Endothelial cell (in vitro differentiated cells): ENCODE measurements around the gene THBD. TPM values are rescaled to one million over a fixed set of nuclear protein-coding genes. Genes with fewer than 3 reads are reported as not detected.

Source experiments
- DNase-seq: peaks from one replicate; pipeline ENCODE4 v3.0.0; 2021; ENCODE audit warnings: low spot score
- H3K27ac Mint-ChIP-seq: one replicate; pipeline ENCODE4 v1.8.0; 2021; ENCODE audit warnings: mixed read lengths, inconsistent platforms; ENCODE audit not compliant: unreplicated experiment
- H3K27me3 Mint-ChIP-seq: one replicate; pipeline ENCODE4 v1.8.0; 2021; ENCODE audit warnings: mild to moderate bottlenecking, moderate library complexity, mixed read lengths, inconsistent platforms; ENCODE audit not compliant: unreplicated experiment
- H3K36me3 Mint-ChIP-seq: one replicate; pipeline ENCODE4 v1.8.0; 2021; ENCODE audit warnings: mild to moderate bottlenecking, low read depth, mixed read lengths, inconsistent platforms; ENCODE audit not compliant: unreplicated experiment
- H3K4me1 Mint-ChIP-seq: one replicate; pipeline ENCODE4 v1.8.0; 2021; ENCODE audit warnings: mild to moderate bottlenecking, mixed read lengths, inconsistent platforms; ENCODE audit not compliant: unreplicated experiment
- H3K4me3 Mint-ChIP-seq: one replicate; pipeline ENCODE4 v1.8.0; 2021; ENCODE audit warnings: mild to moderate bottlenecking, mixed read lengths, inconsistent platforms; ENCODE audit not compliant: unreplicated experiment
- H3K9me3 Mint-ChIP-seq: one replicate; pipeline ENCODE4 v1.8.0; 2021; ENCODE audit warnings: mixed read lengths, inconsistent platforms; ENCODE audit not compliant: unreplicated experiment
- long read RNA-seq: library from polyadenylated mRNA; unstranded; transcript quantifications from one replicate; pipeline ENCODE4 v2.0.0, GENCODE V29; 2020; ENCODE audit not compliant: unreplicated experiment
- total RNA-seq: library from RNA; stranded (reverse); fragmentation: NEBNext Ultra II Directional; extraction: Animal tissue kit (Norgen Biotek cat#: 25700); gene quantifications from one replicate; pipeline ENCODE4 v1.2.1, GENCODE V29; 2021; ENCODE audit not compliant: unreplicated experiment
- TF ChIP-seq, protein P1 (sequence below): fragments of 200-600 bp; sonication (generic); IDR thresholded peaks from one replicate; pipeline ENCODE4 v1.5.0; 2021; ENCODE audit warnings: antibody characterized with exemption; ENCODE audit not compliant: unreplicated experiment

THBD gene, protein sequence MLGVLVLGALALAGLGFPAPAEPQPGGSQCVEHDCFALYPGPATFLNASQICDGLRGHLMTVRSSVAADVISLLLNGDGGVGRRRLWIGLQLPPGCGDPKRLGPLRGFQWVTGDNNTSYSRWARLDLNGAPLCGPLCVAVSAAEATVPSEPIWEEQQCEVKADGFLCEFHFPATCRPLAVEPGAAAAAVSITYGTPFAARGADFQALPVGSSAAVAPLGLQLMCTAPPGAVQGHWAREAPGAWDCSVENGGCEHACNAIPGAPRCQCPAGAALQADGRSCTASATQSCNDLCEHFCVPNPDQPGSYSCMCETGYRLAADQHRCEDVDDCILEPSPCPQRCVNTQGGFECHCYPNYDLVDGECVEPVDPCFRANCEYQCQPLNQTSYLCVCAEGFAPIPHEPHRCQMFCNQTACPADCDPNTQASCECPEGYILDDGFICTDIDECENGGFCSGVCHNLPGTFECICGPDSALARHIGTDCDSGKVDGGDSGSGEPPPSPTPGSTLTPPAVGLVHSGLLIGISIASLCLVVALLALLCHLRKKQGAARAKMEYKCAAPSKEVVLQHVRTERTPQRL
- total RNA-seq: 90.4 TPM
- long read RNA-seq, full-length matches to known transcripts: 57 of 57 reads
- long read RNA-seq, partial matches to known transcripts: 0 of 57 reads
- long read RNA-seq, other reads (novel, unspliced or antisense): 0 of 57 reads

DNA sequence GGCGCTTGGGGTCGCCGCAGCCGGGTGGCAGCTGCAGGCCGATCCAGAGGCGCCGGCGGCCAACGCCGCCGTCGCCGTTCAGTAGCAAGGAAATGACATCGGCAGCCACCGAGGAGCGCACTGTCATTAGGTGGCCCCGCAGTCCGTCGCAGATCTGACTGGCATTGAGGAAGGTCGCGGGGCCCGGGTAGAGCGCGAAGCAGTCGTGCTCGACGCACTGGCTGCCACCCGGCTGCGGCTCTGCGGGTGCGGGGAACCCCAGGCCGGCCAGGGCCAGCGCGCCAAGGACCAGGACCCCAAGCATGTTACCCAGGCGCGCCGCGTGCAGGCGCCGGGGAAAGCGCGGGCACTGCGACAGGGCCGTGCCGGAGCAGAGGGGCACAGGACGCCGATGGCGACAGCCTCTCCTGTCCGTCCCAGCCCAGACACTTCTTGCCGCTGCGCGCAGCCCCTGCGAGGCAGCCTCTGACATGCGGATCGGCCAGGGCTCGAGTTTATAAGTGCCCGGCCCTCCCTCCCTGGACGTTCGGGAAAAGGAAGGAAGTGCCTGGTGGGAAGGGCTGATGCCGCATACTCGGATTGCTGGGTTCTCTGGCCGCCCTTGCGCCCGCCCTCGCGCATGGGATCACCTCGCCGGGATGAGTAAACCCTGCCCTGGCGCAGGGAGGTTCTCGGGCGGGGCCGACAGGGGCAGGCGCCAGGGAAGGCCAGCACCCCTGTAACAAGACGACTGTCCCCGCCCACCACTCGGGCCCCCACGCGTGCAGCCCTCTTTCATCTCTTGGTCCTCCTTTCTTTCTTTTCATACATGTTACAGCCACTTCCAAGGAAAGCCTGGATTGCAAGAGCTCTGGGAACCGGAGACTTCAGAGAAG is at the start of gene THBD:
Gene THBD, minus strand, starts transcription at position 472 of the 875 bp plus-strand sequence. Its CDS starts 168 bp downstream, at position 304.
- TF ChIP-seq, protein P1, sequence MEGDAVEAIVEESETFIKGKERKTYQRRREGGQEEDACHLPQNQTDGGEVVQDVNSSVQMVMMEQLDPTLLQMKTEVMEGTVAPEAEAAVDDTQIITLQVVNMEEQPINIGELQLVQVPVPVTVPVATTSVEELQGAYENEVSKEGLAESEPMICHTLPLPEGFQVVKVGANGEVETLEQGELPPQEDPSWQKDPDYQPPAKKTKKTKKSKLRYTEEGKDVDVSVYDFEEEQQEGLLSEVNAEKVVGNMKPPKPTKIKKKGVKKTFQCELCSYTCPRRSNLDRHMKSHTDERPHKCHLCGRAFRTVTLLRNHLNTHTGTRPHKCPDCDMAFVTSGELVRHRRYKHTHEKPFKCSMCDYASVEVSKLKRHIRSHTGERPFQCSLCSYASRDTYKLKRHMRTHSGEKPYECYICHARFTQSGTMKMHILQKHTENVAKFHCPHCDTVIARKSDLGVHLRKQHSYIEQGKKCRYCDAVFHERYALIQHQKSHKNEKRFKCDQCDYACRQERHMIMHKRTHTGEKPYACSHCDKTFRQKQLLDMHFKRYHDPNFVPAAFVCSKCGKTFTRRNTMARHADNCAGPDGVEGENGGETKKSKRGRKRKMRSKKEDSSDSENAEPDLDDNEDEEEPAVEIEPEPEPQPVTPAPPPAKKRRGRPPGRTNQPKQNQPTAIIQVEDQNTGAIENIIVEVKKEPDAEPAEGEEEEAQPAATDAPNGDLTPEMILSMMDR: no peak
- H3K27ac Mint-ChIP-seq: peak within 1 kb of the TSS; percentile 82
- H3K36me3 Mint-ChIP-seq: peaks cover 7% of the 10 kb centered on the region
- peak; percentile 76 for DNase-seq
- peaks cover 47% of the 10 kb centered on the region for H3K4me1 Mint-ChIP-seq
- H3K27me3 Mint-ChIP-seq: peaks cover 19% of the 10 kb centered on the region
- peaks cover 4% of the 10 kb centered on the region for H3K9me3 Mint-ChIP-seq
- peak within 1 kb of the TSS; percentile 96 for H3K4me3 Mint-ChIP-seq

DNA sequence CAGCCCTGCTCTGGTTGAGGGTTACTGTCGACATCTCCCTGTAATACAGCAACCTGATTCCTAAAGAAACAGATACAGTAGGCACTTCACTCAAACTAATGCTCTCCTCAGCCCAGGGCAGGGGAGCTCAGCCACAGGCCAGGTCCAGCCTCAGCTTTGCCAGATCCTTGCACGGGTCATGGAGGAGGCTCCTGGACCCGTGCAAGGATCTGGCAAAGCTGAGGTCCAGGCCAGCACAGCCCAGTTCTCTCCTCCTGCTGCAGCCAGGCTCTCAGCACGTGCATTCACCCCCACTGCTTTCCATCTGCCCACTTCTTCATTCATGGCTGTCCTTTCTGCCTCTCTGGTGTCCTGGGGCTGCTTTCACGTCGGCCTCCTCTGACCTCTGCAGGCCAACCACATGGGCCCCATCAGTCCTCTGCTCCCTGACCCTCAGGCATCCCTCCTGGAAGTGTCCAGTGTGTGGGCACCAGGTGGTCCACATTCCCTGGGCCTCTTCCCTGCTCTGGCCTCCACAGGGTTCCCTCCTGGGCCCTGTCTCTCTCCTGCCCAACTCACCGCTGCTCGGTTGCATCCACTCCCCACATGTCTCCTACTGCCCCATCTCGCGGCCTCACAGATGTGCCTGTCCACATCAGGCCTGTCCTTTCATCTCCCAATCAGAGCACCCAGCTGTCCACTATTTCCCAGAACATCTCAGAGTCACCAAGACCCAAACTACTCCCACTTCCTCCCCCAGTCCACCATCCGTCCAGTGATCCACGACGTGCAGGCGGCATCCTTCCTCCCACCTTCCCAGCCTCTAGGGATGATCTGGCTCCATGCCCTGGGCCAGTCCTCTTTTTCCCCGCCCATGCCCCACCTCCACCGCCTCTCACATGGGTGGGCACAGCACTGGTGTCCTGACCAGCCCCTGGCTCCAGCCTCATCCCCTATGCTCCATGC is 48.4 kb upstream of the THBD start:
- H3K27ac Mint-ChIP-seq: peak overlapping the region; percentile 28
- peaks cover 6% of the 10 kb centered on the region for H3K36me3 Mint-ChIP-seq
- peaks cover 3% of the 10 kb centered on the region for H3K27me3 Mint-ChIP-seq
- DNase-seq: no peak
- TF ChIP-seq, protein P1: no peak
- H3K4me1 Mint-ChIP-seq: peaks cover 14% of the 10 kb centered on the region
- H3K4me3 Mint-ChIP-seq: no peak overlapping the region
- H3K9me3 Mint-ChIP-seq: no peaks in the 10 kb centered on the region

DNA sequence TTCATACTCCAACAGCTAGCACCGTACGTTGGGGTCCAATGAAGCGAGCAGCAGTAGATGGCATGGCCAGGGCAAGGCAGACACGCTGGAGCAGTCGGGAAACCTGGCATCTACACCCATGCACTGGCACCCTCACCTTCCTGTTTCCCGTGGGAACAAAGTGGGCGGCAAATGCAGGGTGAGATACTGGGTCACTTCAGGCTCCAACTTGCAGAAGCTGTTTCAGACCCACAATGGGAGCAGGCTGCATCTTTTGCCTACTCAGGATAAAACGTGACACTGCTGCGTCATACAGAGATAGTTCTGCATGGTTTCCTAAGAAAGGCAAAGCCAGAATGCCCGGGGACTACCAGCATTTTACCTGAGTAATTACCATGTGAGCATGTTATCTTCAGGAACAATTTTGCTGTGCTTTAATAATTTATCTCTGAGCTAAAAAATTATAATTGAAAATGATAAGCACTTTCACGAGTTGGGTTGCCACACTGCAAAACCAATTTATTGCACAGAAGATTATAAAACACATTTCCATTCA is 47.6 kb upstream of the THBD start:
- Mint-ChIP-seq H3K9me3 (no peaks in the 10 kb centered on the region), H3K4me3 (no peak overlapping the region), H3K27me3 (peaks cover 3% of the 10 kb centered on the region), H3K36me3 (peaks cover 6% of the 10 kb centered on the region), H3K4me1 (peaks cover 13% of the 10 kb centered on the region), H3K27ac (no peak overlapping the region)
- TF ChIP-seq, protein P1: no peak
- DNase-seq: no peak

DNA sequence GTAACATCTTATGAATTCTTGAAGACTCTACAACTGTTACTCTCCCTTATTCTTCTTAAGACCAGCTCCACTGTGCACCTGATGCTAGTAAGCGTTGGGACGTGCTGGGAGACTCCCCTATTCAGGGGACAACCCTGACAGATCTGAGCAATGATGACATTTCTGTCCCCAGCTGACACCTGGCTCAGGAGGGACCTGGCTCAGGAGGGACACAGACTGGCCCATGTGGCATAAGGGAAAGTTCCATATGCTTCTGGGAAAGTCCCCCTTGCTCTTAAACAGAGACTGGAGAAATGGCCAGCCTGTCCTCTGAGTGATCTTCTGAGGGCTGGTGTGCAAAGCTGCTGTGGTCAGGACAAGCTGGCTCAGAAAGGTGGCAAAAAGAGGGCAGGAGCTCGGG is 46.6 kb upstream of the THBD start:
- H3K27ac Mint-ChIP-seq: no peak overlapping the region
- no peak overlapping the region for H3K4me3 Mint-ChIP-seq
- H3K27me3 Mint-ChIP-seq: peaks cover 3% of the 10 kb centered on the region
- TF ChIP-seq, protein P1: no peak
- no peak for DNase-seq
- peaks cover 6% of the 10 kb centered on the region for H3K36me3 Mint-ChIP-seq
- peaks cover 18% of the 10 kb centered on the region for H3K4me1 Mint-ChIP-seq
- no peaks in the 10 kb centered on the region for H3K9me3 Mint-ChIP-seq
